LNCaP clone FGC (cell line): ENCODE data around the gene RSRP1.

Source experiments
- DNase-seq: peaks from one replicate; pipeline ENCODE4 v3.0.0-alpha.2; 2011; ENCODE audit warnings: low read depth
- H3K4me3 ChIP-seq: 2 replicates; pipeline ENCODE4 v1.5.1; 2011; ENCODE audit warnings: mild to moderate bottlenecking, low read depth, low read length, control low read depth
- TF ChIP-seq, protein P1 (sequence below): IDR thresholded peaks from 2 replicates; pipeline ENCODE4 v1.5.1; 2012; ENCODE audit warnings: mild to moderate bottlenecking; ENCODE audit not compliant: control insufficient read depth, insufficient read depth; ENCODE audit errors: extremely low read depth

RSRP1 gene

DNA sequence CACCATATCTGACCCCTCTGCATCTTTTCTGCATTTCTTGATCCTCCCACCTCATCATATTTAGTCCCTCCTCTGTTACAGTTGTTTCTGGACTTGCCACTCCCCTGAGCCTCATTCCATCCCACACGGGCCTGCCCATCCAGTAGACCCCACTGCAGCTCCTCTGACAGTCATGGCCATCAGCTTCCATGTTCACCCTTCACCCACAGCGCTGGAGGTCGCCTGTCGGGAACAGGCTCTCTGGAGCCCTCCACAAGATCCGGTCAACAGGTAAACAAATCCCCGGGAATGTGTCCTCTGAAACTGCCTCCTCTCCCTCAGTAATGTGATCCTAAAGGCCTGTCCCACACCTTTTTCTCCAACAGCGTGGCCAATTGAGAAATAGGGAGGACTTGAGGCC is 46.2 kb downstream of the RSRP1 start:
- H3K4me3 ChIP-seq, result no peak overlapping the region
- TF ChIP-seq, protein P1, sequence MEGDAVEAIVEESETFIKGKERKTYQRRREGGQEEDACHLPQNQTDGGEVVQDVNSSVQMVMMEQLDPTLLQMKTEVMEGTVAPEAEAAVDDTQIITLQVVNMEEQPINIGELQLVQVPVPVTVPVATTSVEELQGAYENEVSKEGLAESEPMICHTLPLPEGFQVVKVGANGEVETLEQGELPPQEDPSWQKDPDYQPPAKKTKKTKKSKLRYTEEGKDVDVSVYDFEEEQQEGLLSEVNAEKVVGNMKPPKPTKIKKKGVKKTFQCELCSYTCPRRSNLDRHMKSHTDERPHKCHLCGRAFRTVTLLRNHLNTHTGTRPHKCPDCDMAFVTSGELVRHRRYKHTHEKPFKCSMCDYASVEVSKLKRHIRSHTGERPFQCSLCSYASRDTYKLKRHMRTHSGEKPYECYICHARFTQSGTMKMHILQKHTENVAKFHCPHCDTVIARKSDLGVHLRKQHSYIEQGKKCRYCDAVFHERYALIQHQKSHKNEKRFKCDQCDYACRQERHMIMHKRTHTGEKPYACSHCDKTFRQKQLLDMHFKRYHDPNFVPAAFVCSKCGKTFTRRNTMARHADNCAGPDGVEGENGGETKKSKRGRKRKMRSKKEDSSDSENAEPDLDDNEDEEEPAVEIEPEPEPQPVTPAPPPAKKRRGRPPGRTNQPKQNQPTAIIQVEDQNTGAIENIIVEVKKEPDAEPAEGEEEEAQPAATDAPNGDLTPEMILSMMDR, result no peak
- no peak for DNase-seq

DNA sequence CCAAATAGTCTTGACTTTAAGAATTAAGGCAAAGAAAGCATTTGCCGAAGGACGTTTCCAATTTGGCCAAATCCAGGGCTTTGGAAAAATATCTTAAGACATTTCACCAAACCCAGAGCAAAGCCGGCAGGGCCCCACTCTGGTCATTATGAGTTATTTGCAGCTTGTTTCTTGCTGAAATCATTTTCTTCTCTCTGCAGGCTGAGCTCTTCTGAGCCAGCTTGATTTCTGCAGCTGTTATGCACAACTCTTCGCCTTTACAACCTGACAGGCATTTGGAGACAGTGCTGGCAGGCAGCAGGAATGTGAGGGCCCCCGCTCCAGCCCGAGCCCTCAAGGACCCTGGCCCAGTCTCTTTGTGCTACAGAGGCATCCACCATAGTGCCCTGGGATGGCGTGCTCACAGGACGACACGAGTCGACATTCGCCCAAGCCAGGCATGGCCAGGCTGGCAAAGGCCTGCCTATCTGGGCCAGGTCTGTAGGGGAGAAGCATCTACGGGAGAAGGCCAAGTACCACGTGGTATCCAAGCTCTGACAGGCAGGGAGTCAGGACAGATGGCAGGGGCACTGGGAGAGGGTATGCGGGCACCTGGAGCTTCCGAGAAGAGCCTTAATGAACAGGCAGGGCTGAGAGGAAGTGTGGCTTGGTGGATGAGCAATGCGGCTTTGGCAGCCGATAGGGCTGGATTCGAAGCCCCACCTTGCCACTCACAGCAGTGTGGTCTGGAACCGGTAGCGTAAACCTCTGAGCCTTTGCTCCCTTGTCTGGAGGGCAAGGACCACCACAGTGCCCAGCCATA is 47.2 kb downstream of the RSRP1 start:
- TF ChIP-seq, protein P1, result no peak
- H3K4me3 ChIP-seq, result no peak overlapping the region
- no peak for DNase-seq

DNA sequence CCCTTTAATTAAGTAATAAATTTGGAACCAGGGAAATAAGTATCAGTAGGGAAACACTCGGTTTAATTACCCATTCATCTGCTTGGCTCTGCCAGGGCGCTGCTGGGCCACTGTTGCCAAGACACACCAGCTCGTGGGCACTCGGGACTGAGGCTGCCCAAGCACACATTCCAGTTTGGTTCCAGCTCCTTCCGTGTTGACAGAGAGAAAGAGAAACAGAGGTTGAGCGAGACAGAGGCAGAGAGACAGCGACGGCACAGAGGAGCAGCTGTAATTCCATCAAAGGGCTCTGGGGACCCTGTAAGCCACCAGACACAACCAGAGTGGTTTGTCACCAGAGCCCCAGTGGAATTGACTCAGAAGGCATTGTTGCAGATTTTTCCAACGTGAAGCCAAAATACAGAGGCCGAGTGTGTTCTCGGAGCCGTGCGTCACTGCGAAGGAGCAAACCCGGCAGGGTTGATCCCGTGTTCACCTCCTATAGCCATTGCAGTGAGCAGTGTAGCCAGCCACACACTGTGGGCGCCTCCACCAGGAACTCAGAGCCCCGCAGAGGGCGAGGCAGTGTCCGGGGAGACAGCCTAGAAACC is 48.5 kb downstream of the RSRP1 start:
- peak; percentile 59 for DNase-seq
- H3K4me3 ChIP-seq, result no peak overlapping the region
- TF ChIP-seq, protein P1, result no peak

DNA sequence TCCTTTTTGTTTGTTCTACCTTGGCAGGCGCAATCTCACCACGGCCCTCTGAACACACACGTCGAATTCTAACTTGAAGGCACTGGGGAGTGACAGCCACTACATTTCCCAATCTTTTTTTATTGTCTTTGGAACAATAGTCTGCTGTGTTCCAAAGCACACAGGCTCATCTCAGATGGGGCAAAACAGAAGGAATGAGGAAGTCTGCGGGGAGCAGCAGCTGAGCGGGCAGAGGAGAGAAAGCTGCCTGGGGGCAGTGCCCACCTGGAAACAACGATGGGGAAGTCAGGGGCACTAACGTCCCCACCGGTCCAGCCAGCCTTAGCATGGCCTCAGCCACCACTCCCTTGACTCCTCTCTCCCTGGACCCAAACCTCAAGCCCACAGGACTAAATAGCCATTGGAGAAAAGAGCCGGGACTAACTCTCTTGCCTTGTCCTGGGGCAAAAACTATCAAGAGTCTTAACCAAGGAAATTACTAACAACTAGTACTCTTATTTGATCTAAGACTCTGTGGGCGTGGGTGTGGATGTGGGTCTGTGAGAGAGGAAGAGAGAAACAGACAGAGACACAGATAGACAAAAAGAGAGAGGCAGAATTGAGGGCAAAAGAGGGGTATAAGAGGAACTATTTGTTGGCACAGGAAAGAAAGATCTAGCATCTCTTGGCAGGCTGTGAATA is 49.1 kb downstream of the RSRP1 start:
- TF ChIP-seq, protein P1, result no peak
- H3K4me3 ChIP-seq, result no peak overlapping the region
- DNase-seq, result peak; percentile 8

DNA sequence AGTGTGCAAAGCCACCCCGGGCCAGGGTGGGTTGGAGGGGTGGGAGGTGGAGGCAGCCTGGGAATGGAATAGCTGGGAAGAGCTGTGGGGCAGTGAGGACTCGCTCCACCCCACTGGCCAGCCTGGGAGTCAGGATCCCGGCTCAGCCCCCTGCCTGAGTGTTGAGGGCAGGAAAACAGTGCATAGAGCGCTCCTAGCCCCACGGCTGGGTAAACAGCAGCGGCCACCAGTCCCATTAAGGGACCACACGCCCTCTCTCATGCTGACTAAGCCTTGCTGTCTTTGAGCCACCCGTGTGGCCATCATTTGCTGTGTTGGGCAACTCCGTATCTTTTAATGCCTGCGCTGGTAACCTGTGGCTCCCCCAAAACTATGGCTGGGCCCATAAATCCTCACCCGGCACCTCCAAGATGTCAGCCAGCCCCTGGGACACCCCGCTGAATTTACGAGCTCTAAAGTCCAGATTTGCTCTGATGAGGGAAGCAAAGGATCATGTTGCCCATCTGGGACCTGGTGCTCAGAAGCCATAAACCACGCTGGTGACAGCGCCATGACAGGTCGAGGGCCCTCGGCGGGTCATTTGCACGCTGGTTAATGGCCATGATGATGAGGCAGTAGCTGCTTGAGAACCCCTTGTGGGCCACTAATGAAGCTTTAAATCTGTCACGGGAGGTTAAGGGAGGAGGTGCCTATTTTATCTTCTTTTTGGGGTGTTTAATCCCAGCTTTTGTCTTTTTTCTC is 49.8 kb downstream of the RSRP1 start:
- TF ChIP-seq, protein P1, result no peak
- no peak for DNase-seq
- H3K4me3 ChIP-seq, result no peak overlapping the region

DNA sequence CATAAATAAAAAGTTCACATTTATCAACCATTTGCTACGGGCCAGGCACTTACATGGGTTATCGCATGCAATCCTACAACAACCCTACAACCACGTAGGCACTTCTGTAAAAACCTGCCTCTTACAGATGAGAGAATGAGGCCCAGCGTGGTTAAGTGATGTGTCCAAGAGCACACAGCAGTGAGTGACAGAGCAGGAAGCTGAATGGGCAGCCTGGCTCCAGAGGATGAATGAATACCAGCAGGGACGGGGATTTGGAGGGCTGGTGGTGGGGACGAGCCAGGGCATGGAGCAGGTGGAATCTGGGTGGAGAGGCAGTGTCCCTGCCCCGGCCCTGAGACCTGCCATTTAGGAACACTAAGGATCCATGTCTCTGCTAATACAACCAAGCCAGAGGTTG is 50.4 kb downstream of the RSRP1 start:
- DNase-seq, result no peak
- H3K4me3 ChIP-seq, result no peak overlapping the region

More for the DNA sequence above, 50.4 kb downstream of the RSRP1 start:
- TF ChIP-seq, protein P1, result no peak
